ENCODE data around the gene ZPR1.
"Not testable (repeated sequence)": the region's sequence is repeated elsewhere in the genome, so short reads cannot be mapped to it uniquely, and the experiment has no call there.

ZPR1 gene

GRCh38 chr11:116792144-116792868 is 4.5 kb upstream of the ZPR1 start:
- DNase-seq (ENCODE audit: low spot score) = no peak

- DNase-seq (ENCODE audit: low spot score) = no peak
Observed at GRCh38 chr11:116791813-116792143, 4.0 kb upstream of the ZPR1 start, which contains the start of gene APOA5. APOA5 (minus strand) TSS chr11:116791879; CDS start chr11:116791860, 19 bp downstream.

GRCh38 chr11:116791002-116791812 is 3.4 kb upstream of the ZPR1 start:
- DNase-seq (ENCODE audit: low spot score) = peak; percentile 92

GRCh38 chr11:116790167-116791001 is 2.6 kb upstream of the ZPR1 start:
- no peak for DNase-seq (ENCODE audit: low spot score)

DNA sequence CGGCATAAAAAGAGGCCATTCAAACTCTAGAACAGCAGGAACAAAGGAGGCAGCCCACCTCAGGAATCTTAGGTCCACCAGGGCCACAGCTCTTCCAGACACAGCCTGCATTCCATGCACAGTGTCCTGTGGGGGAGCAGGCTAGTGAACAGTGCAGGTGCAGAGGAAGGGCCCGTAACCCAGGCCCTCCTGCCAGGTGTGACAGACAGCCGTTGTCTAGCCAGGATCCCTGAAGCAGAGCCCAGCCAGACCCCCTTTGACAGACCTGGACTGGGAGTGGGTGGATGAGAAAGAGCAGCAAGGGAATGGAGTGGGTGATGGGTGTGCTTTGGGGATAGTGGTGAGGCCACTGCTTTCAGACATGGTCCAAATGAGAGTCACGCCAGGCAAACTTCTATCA is 1.2 kb upstream of the ZPR1 start:
- DNase-seq (ENCODE audit: low spot score) = no peak

GRCh38 chr11:116788534-116788933 is 711 bp upstream of the ZPR1 start:
- DNase-seq (ENCODE audit: low spot score) = no peak

DNA sequence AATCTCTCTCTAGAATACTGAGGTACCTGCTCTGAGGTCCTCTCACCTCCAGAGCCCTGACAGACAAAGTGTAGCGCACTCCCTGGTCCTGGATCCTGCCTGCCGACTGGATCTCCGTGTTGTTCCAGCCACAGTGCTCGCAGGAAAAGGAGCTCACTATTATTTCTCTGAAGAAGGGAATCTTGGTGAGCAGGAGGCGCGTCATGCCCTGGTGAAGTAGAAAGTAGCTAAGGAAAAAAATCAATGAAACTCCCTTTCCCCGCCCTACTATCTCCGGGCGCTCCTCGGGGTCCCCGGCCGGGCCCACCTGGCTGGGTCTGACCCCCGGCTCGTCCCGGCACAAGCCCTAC is 412 bp downstream of the ZPR1 start:
- no peak for DNase-seq (ENCODE audit: low spot score)

- DNase-seq (ENCODE audit: low spot score) = no peak
Observed at GRCh38 chr11:116786966-116787365, 857 bp downstream of the ZPR1 start.

GRCh38 chr11:116786326-116786725 is 1.5 kb downstream of the ZPR1 start:
- no peak for DNase-seq (ENCODE audit: low spot score)

DNA sequence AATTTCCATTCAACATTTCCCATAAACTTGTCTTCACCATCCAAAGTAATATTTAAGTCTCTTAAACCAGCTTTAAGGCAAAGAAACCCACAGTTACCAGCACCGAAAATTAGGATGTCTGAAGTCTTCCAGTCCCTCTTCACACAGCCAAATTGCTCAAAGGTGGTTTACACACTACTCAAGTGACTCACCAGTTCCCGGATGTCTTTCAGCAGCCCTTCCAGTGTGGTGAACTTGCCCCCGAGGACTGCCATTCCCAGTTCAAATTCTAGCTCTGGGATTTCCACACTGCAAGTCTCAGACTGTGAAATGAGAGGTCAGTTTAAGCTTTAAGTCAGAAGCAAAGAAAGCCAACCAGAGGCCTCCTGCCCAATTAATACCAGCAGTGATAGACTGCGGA is 5.1 kb downstream of the ZPR1 start:
- DNase-seq (ENCODE audit: low spot score) = no peak

GRCh38 chr11:116778556-116778955 is 9.3 kb downstream of the ZPR1 start:
- no peak for DNase-seq (ENCODE audit: low spot score)

DNA sequence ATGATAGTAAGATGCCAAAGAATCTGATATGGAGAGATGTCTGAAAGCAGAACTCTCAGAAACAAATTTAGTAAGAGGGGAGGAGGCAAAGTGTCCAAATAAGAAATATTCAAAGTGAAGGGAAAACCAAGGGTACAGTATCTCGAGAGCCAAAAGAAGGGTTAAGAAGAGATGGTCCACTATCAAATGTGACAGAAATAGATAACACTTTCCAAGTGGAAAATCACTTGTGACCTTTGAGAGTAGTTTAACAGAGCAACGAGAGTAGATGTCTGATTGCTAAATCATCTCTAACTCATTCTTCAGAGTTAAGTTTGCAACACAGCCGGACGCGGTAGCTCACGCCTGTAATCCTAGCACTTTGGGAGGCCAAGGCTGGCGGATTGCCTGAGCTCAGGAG is 10.8 kb downstream of the ZPR1 start:
- DNase-seq (ENCODE audit: low spot score) = no peak

GRCh38 chr11:116776522-116776984 is 11.3 kb downstream of the ZPR1 start:
- DNase-seq (ENCODE audit: low spot score) = no peak

DNA sequence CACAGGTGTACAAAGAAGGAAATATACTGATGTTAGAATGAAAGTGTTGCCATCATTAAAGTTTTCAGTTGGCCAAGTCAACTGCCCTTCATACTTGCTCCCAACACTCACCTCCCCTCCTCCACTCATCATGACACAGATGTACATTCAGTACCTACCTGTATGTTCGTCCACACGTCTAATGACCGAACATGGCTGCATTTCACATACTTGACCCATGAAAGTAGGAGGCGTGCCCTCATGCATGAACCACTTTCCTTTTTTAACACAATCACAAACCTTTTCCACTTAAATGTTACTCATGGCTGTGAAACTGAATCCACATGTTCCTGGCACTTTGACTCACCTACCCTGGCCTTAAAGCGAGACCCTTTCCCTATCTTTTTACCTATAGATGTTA is 11.8 kb downstream of the ZPR1 start:
- DNase-seq (ENCODE audit: low spot score) = no peak

- no peak for DNase-seq (ENCODE audit: low spot score)
Observed at GRCh38 chr11:116774661-116775060, 13.2 kb downstream of the ZPR1 start.

DNA sequence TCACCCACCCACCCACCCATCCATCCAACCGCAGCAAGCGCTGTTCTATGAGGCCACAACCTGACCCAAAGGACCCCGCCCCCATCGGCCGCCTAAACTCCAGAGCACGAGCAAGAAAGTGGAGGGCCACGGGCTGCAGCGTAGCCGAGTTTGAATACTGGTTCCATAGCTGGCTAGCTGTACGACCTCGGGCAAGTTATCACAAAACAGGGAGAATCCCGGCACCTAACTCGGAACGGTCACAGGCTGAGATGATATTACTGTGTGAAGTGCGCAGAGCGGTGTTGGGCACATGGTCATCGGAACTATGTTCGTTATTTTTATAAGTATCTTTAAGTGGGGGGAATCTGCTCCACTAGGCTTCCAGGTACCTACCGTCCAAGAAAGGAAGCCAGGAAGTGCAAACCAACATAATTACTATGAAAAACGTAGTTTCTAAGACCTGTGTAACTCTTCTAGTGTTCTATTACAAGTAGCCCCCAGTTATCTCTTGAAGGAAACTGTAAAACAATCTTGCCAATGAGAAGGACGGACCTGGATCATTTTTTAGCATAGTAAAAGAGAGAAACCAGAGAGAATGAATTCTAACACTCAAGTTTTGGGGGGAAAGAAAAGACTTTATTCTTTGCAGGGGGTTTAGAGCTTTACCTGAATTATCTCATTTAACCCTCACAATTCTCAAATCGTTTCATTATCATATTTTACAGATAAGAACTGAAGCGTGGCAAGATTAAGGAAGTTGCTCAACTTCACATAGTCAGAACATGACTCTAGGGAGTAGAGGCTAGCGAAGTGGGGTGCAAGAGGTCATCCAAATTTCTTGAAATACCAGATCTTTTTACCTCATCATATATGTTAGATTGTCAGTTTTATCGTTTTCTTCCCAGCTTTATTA is 14.4 kb downstream of the ZPR1 start:
- DNase-seq (ENCODE audit: low spot score) = no peak

DNA sequence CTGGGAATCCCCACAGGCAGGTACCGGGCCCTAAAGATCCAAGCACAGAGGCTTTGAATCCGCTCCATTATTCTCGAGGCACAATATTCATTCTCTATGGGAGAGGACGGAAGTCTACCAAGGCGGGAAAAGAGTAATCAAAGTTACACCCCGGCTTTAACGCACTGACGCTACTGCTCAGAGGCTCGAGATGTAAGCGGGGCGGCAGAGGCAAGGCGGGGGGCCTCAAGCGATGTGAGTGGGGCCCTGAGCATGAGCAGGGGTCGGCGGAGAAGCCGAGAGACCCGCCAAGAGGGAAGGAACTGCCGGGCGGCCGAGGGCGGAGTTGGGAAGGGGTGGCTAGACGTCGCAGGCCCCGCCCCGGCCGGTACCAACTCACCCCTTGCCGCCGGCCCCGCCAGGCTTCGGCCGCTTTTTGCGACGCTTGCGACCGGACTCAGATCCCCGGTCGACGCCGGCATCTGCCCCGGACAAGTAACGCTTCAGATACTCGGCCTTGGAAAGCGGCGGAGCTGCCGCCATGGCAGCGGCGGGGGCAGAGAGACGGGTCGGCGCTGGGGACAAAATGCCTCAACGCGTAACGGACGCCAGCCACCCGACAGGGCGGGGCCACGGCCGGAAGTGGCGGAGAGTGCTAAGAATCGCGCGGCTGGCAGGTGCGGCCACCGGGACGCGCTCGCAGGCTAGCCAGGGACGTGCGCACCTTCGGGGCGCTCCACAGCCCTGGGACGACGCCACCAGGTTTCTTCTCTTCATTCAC is 15.2 kb downstream of the ZPR1 start, which contains the start of gene BUD13:
BUD13 (minus strand) TSS at position 545 of the 760 bp plus-strand sequence; CDS start at position 522, 23 bp downstream.
- DNase-seq (ENCODE audit: low spot score) = peak; percentile 96

DNA sequence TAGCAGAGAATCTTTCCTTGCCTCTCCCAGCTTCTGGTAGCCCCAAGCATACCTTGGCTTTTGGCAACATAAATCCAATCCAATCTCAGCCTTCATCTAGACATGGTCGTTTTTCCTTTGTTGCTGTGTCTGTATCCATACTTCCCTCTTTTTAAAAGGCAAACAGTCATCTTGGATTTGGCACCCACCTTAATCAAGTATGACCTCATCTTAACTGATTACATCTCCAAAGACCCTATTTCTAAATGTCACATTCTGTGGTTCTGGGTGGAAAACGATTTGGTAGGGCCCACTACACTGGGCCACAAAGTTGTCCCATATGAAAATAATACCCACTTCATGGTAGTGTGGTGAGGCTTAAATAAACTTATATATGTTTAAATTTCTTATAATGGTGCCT is 15.9 kb downstream of the ZPR1 start:
- no peak for DNase-seq (ENCODE audit: low spot score)

- DNase-seq (ENCODE audit: low spot score) = no peak
Observed at GRCh38 chr11:116762132-116762531, 25.7 kb downstream of the ZPR1 start.

DNA sequence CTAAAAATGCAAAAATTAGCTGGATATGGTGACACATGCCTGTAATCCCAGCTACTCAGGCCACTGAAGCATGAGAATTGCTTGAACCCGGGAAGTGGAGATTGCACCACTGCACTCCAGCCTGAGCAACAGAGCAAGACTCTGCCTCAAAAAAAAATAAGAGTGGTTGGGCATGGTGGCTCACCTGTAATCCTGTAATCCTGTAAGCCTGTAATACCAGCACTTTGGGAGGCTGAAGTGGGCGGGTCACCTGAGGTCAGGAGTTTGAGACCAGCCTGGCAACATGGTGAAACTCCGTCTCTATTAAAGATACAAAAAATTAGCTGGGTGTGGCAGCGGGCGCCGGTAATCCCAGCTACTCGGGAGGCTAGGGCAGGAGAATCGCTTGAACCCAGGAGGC is 31.8 kb downstream of the ZPR1 start:
- not testable (repeated sequence) for DNase-seq (ENCODE audit: low spot score)

All from ecto neural progenitor cell (in vitro differentiated cells).